Kidney (tissue), 14 donors: ENCODE measurements around the gene AUTS2. TPM values are rescaled to one million over a fixed set of nuclear protein-coding genes. Genes with fewer than 3 reads are reported as not detected.

ENCODE experiments used
- DNase-seq, 5 donors: peaks; one replicate each; pipeline ENCODE4 v3.0.0-alpha.2; 2013 to 2020
- FAIRE-seq: peaks from 2 replicates; lab custom pipeline; 2012; peaks lifted over from hg19 to GRCh38; lab: Jason Lieb, UNC
- H3K27ac ChIP-seq, 2 donors: one replicate each; pipeline ENCODE4 v1.7.0; 2013; ENCODE audit warnings: low read depth in 2 of 2, low read length in 2 of 2, inconsistent platforms in 1 of 2
- H3K27me3 ChIP-seq: one replicate; pipeline ENCODE4 v1.7.1; 2013; ENCODE audit warnings: low read length, inconsistent platforms; ENCODE audit not compliant: control insufficient read depth, insufficient read depth
- H3K36me3 ChIP-seq, 3 donors: one replicate each; pipeline versions ENCODE4 v1.7.0 to v1.7.1; 2013; ENCODE audit warnings: low read length in 3 of 3, control low read depth in 1 of 3, inconsistent platforms in 1 of 3; ENCODE audit not compliant: insufficient read depth in 3 of 3, control insufficient read depth in 2 of 3
- H3K4me1 ChIP-seq, 3 donors: one replicate each; pipeline versions ENCODE4 v1.7.0 to v1.7.1; 2013; ENCODE audit warnings: low read length in 3 of 3, inconsistent platforms in 1 of 3, low read depth in 1 of 3; ENCODE audit not compliant: control insufficient read depth in 2 of 3, insufficient read depth in 2 of 3
- H3K4me3 ChIP-seq, 3 donors: one replicate each; pipeline versions ENCODE4 v1.7.0 to v1.8.1; 2013; ENCODE audit warnings: low read length in 3 of 3, control low read depth in 1 of 3, inconsistent platforms in 1 of 3
- H3K9ac ChIP-seq, 3 donors: one replicate each; pipeline versions ENCODE4 v1.7.0 to v1.7.1; 2013; ENCODE audit warnings: low read length in 3 of 3, control low read depth in 1 of 3, inconsistent platforms in 1 of 3
- H3K9me3 ChIP-seq, 3 donors: one replicate each; pipeline versions ENCODE4 v1.7.0 to v1.7.1; 2013; ENCODE audit warnings: low read length in 3 of 3, control low read depth in 1 of 3, inconsistent platforms in 1 of 3; ENCODE audit not compliant: control insufficient read depth in 2 of 3, insufficient read depth in 1 of 3
- CTCF ChIP-seq: IDR thresholded peaks from 3 replicates; pipeline ENCODE4 v1.5.1; 2012; ENCODE audit warnings: mild to moderate bottlenecking, moderate library complexity, borderline replicate concordance; ENCODE audit not compliant: insufficient read depth; ENCODE audit errors: extremely low read depth
- intact Hi-C: fragments of 100-400 bp; cut with DNase I; formaldehyde crosslinking; loops from one replicate; pipeline ENCODE4 v1.11.1; 2022
- polyA plus RNA-seq: library from polyadenylated mRNA; stranded (reverse); fragments of 350-450 nt; fragmentation: Illumina TruSeq; extraction: RNeasy Lipid Tissue Mini Kit (QIAGEN cat#74804); gene quantifications from one replicate; pipeline ENCODE4 v1.2.3, GENCODE V29; 2014; ENCODE audit warnings: low read depth, low replicate concordance; ENCODE audit not compliant: insufficient read depth
- total RNA-seq: library from RNA; stranded (reverse); fragmentation: NEBNext Ultra II Directional; extraction: Animal tissue kit (Norgen Biotek cat#: 25700); gene quantifications from one replicate; pipeline ENCODE4 v1.2.1, GENCODE V29; 2021
- donor health status: control.
- donor health status: control.
- donor health status: control.
- donor health status: control.
- donor health status: control.
- donor health status: DM: yes; HTN: yes; CAD: no.
- donor health status: Normal renal cell carcinoma (clear cell type).

The AUTS2 gene
- total and polyA plus RNA-seq, 2 donors from 2014 or later: 5.2 to 33.8 TPM

GRCh38 chr7:70595370-70595754 lies 997.1 kb downstream of the AUTS2 start:
- peak overlapping the region in 1 of 3 donors; percentile 73 for H3K4me3 ChIP-seq
- no peaks in the 10 kb centered on the region for H3K36me3 ChIP-seq
- intact Hi-C loops: no loop called here
- no peak overlapping the region for H3K9ac ChIP-seq
- no peaks in the 10 kb centered on the region for H3K27me3 ChIP-seq
- H3K9me3 ChIP-seq: no peaks in the 10 kb centered on the region
- H3K4me1 ChIP-seq: peaks cover 0 to 4% (median 0%) of the 10 kb centered on the region in 3 donors
- FAIRE-seq (no peak), DNase-seq (no peak)
- no peak overlapping the region for H3K27ac ChIP-seq
- TF ChIP-seq CTCF: no peak

GRCh38 chr7:70595755-70596597 lies 997.7 kb downstream of the AUTS2 start:
- no peak for FAIRE-seq

GRCh38 chr7:70596598-70596913 lies 998.3 kb downstream of the AUTS2 start:
- peak in 1 of 5 donors; percentile 33 for DNase-seq
- H3K9ac ChIP-seq: no peak overlapping the region
- FAIRE-seq: no peak
- peak overlapping the region in 2 of 3 donors; percentile 26 to 73 for H3K4me3 ChIP-seq
- no peak overlapping the region for H3K27ac ChIP-seq
- intact Hi-C loops: no loop called here
- no peaks in the 10 kb centered on the region for H3K27me3 ChIP-seq
- H3K4me1 ChIP-seq: peaks cover 0 to 4% (median 0%) of the 10 kb centered on the region in 3 donors
- H3K9me3 ChIP-seq: peaks cover 0 to 6% (median 0%) of the 10 kb centered on the region in 3 donors
- TF ChIP-seq CTCF: no peak
- H3K36me3 ChIP-seq: no peaks in the 10 kb centered on the region

More at GRCh38 chr7:70595755-70596597, 997.7 kb downstream of the AUTS2 start:
- Histone ChIP-seq H3K9me3 (peaks cover 0 to 4% (median 0%) of the 10 kb centered on the region in 3 donors), H3K27ac (no peak overlapping the region), H3K27me3 (no peaks in the 10 kb centered on the region), H3K9ac (no peak overlapping the region), H3K4me1 (peaks cover 0 to 4% (median 0%) of the 10 kb centered on the region in 3 donors), H3K36me3 (no peaks in the 10 kb centered on the region), H3K4me3 (peak overlapping the region in 2 of 3 donors; percentile 26 to 73)
- peak in 4 of 5 donors; percentile 53 to 77 (median 56) for DNase-seq
- TF ChIP-seq CTCF: no peak
- intact Hi-C loops: no loop called here
